OCI-LY7 (cell line): Measurements from ENCODE around the gene OR6B1.

Experiments used
- EZH2phosphoT487 ChIP-seq: fragments of 200-600 bp; sonication (generic); IDR thresholded peaks from 2 replicates; pipeline ENCODE4 v1.6.1; 2018; ENCODE audit warnings: low read depth, borderline replicate concordance, mild to moderate bottlenecking, mixed run types, antibody characterized with exemption, low read length, moderate library complexity, mixed read lengths
- TF ChIP-seq, protein P1 (sequence below): fragments of 200-600 bp; sonication (generic); conservative IDR thresholded peaks from 2 replicates; pipeline ENCODE4 v1.5.1; 2014; ENCODE audit warnings: mild to moderate bottlenecking, antibody characterized with exemption, low read length, moderate library complexity, mixed read lengths

GRCh38 chr7:144028547-144028946, 28.4 kb downstream of the OR6B1 start:
- TF ChIP-seq, protein P1, sequence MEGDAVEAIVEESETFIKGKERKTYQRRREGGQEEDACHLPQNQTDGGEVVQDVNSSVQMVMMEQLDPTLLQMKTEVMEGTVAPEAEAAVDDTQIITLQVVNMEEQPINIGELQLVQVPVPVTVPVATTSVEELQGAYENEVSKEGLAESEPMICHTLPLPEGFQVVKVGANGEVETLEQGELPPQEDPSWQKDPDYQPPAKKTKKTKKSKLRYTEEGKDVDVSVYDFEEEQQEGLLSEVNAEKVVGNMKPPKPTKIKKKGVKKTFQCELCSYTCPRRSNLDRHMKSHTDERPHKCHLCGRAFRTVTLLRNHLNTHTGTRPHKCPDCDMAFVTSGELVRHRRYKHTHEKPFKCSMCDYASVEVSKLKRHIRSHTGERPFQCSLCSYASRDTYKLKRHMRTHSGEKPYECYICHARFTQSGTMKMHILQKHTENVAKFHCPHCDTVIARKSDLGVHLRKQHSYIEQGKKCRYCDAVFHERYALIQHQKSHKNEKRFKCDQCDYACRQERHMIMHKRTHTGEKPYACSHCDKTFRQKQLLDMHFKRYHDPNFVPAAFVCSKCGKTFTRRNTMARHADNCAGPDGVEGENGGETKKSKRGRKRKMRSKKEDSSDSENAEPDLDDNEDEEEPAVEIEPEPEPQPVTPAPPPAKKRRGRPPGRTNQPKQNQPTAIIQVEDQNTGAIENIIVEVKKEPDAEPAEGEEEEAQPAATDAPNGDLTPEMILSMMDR: no peak
- no peak for TF ChIP-seq EZH2phosphoT487
